ENCODE measurements around the gene KCTD12. TPM values are rescaled to one million over a fixed set of nuclear protein-coding genes. Genes with fewer than 3 reads are reported as not detected.

KCTD12 gene
- polyA plus RNA-seq, 3 donors, result 30.9 to 67.1 (median 31.2) TPM

- H4K20me1 ChIP-seq (ENCODE audit: insufficient read depth, low read length), result no peaks in the 10 kb centered on the region
- H3K27me3 ChIP-seq (ENCODE audit: control insufficient read depth in 2 of 2, insufficient read depth in 2 of 2, low read length in 2 of 2), result no peaks in the 10 kb centered on the region
- no peak overlapping the region for H2AFZ ChIP-seq (ENCODE audit: insufficient read depth, low read depth, low read length, poor library complexity, severe bottlenecking)
- H3K4me1 ChIP-seq (ENCODE audit: control insufficient read depth in 1 of 2, insufficient read depth in 2 of 2, low read length in 2 of 2), result no peaks in the 10 kb centered on the region
- intact Hi-C loops (cut with micrococcal nuclease), result no loop called here
- H3K27ac Mint-ChIP-seq, result no peak overlapping the region
- H3K4me3 Mint-ChIP-seq, result no peak overlapping the region
- H3K9me3 ChIP-seq (replicated peaks in 1 of 2; ENCODE audit: control insufficient read depth in 1 of 2, insufficient read depth in 1 of 2, low read length in 2 of 2), result peaks cover 0 to 3% of the 10 kb centered on the region in 2 donors
- H3K4me2 ChIP-seq (replicated peaks; ENCODE audit: extremely low read depth, low read length, poor library complexity, severe bottlenecking), result no peak overlapping the region
- DNase-seq, result no peak
- WGBS (ENCODE audit: insufficient coverage), result no CpG with 5 or more reads among the region's 2 CpGs
- peaks cover 0 to 2% of the 10 kb centered on the region in 2 donors for H3K36me3 Mint-ChIP-seq
- H3K4me1 Mint-ChIP-seq, result peaks cover 7% of the 10 kb centered on the region
- H3K27ac ChIP-seq (ENCODE audit: low read depth in 1 of 2, low read length in 2 of 2), result no peak overlapping the region
- no peaks in the 10 kb centered on the region for H3K79me2 ChIP-seq (ENCODE audit: insufficient read depth, low read length)
- TF ChIP-seq, protein P1, sequence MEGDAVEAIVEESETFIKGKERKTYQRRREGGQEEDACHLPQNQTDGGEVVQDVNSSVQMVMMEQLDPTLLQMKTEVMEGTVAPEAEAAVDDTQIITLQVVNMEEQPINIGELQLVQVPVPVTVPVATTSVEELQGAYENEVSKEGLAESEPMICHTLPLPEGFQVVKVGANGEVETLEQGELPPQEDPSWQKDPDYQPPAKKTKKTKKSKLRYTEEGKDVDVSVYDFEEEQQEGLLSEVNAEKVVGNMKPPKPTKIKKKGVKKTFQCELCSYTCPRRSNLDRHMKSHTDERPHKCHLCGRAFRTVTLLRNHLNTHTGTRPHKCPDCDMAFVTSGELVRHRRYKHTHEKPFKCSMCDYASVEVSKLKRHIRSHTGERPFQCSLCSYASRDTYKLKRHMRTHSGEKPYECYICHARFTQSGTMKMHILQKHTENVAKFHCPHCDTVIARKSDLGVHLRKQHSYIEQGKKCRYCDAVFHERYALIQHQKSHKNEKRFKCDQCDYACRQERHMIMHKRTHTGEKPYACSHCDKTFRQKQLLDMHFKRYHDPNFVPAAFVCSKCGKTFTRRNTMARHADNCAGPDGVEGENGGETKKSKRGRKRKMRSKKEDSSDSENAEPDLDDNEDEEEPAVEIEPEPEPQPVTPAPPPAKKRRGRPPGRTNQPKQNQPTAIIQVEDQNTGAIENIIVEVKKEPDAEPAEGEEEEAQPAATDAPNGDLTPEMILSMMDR (IDR thresholded peaks at IDR 0.05), result no peak
- H3K36me3 ChIP-seq (replicated peaks in 1 of 2; ENCODE audit: control insufficient read depth in 1 of 2, insufficient read depth in 2 of 2, low read length in 2 of 2), result no peaks in the 10 kb centered on the region
- no peaks in the 10 kb centered on the region for H3K27me3 Mint-ChIP-seq (ENCODE audit: low read depth in 3 of 3)
- H3K4me3 ChIP-seq (replicated peaks in 1 of 3; ENCODE audit: low read depth in 2 of 3, low read length in 3 of 3), result no peak overlapping the region
- no peak overlapping the region for H3K9ac ChIP-seq (ENCODE audit: insufficient read depth, low read length, poor library complexity, severe bottlenecking)
- peaks cover 3 to 16% (median 10%) of the 10 kb centered on the region in 7 donors for H3K9me3 Mint-ChIP-seq
Measured at GRCh38 chr13:76860706-76861105, 25.5 kb downstream of the KCTD12 start.

DNA sequence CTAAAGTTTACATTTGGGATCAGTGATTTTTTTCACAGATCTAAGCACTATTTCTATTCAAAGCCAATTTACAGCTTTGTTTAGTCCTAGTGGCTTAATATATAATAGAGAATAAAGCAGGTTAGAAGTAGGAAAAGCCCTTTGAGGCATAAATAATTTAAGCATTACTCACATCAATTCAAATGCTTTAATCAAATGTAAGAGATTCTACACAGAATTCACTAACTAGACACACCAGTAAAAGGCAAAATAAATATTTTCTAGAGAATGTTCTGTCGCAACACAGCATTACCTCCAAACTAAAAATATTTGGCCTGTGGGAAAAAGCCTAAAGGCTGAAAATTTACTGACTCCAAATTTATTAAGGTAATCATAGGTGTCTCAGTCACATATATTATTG, 31.3 kb downstream of the KCTD12 start:
- no CpG with 5 or more reads among the region's 1 CpG for WGBS (ENCODE audit: insufficient coverage)
- no peak for DNase-seq
- Histone ChIP-seq H3K9ac (ENCODE audit: insufficient read depth, low read length, poor library complexity, severe bottlenecking) (no peak overlapping the region), H3K4me2 (replicated peaks; ENCODE audit: extremely low read depth, low read length, poor library complexity, severe bottlenecking) (no peak overlapping the region), H3K79me2 (ENCODE audit: insufficient read depth, low read length) (no peaks in the 10 kb centered on the region), H2AFZ (ENCODE audit: insufficient read depth, low read depth, low read length, poor library complexity, severe bottlenecking) (no peak overlapping the region), H3K4me3 (replicated peaks in 1 of 3; ENCODE audit: low read depth in 2 of 3, low read length in 3 of 3) (no peak overlapping the region), H4K20me1 (ENCODE audit: insufficient read depth, low read length) (no peaks in the 10 kb centered on the region), H3K9me3 (replicated peaks in 1 of 2; ENCODE audit: control insufficient read depth in 1 of 2, insufficient read depth in 1 of 2, low read length in 2 of 2) (no peaks in the 10 kb centered on the region), H3K4me1 (ENCODE audit: control insufficient read depth in 1 of 2, insufficient read depth in 2 of 2, low read length in 2 of 2) (peaks cover 2 to 7% of the 10 kb centered on the region in 2 donors), H3K36me3 (replicated peaks in 1 of 2; ENCODE audit: control insufficient read depth in 1 of 2, insufficient read depth in 2 of 2, low read length in 2 of 2) (no peaks in the 10 kb centered on the region), H3K27ac (ENCODE audit: low read depth in 1 of 2, low read length in 2 of 2) (no peak overlapping the region), H3K27me3 (ENCODE audit: control insufficient read depth in 2 of 2, insufficient read depth in 2 of 2, low read length in 2 of 2) (no peaks in the 10 kb centered on the region)
- intact Hi-C loops (cut with micrococcal nuclease), result loop anchor here in 1 of 2 donors (5.0 kb wide), 1 partner anchor 32 kb away; the partner anchor contains the start of gene KCTD12
- TF ChIP-seq, protein P1 (IDR thresholded peaks at IDR 0.05), result no peak
- Mint-ChIP-seq H3K4me3 (no peak overlapping the region), H3K36me3 (no peaks in the 10 kb centered on the region), H3K27me3 (ENCODE audit: low read depth in 3 of 3) (no peaks in the 10 kb centered on the region), H3K4me1 (peaks cover 17% of the 10 kb centered on the region), H3K9me3 (peaks cover 0 to 9% (median 5%) of the 10 kb centered on the region in 7 donors), H3K27ac (no peak overlapping the region)
